K562 (cell line): ENCODE data around the gene PKIB. TPM values are rescaled to one million over a fixed set of nuclear protein-coding genes. Genes with fewer than 3 reads are reported as not detected.

Source experiments
- ATAC-seq: fragments of 200-7000 bp; cut with Tn5 transposase; 3 replicates; pipeline ENCODE4 v1.9.1; 2020; ENCODE audit warnings: moderate library complexity
- BruUV-seq: library from RNA; stranded (reverse); fragments of 400-500 nt; replicated peaks from 2 replicates; lab custom pipeline; 2021; lab: Mats Ljungman, UMichigan
- CTCF ChIA-PET: fragments of 300-600 bp; formaldehyde crosslinking; extraction: SDS; loops from one replicate; lab custom pipeline; 2021; ENCODE audit warnings: low intra/inter-chr PET ratio; lab: Yijun Ruan, JAX
- POLR2A ChIA-PET: fragments of 300-600, 350-650 bp; sonication (Branson Sonifier 250); formaldehyde crosslinking; extraction: SDS; loops from one replicate; lab custom pipeline; 2021; ENCODE audit warnings: antibody characterized with exemption, inconsistent platforms; lab: Yijun Ruan, JAX
- DNase-seq, 4 experiments: peaks; one replicate each; pipeline versions ENCODE4 v3.0.0 to v3.0.0-alpha.2; 2011 to 2018; ENCODE audit warnings: low spot score in 3 of 4, mixed read lengths in 3 of 4; ENCODE audit errors: extremely low read depth in 1 of 4
- FAIRE-seq: peaks from 2 replicates; lab custom pipeline; 2011; peaks lifted over from hg19 to GRCh38; lab: Jason Lieb, UNC
- H2AFZ ChIP-seq: 2 replicates; pipeline ENCODE4 v1.6.0; 2011; ENCODE audit warnings: low read depth, low read length, control low read depth, inconsistent platforms
- H3K27ac ChIP-seq: fragments of 200-600 bp; 3 replicates; pipeline ENCODE4 v1.8.0; 2011; ENCODE audit warnings: low read depth, mild to moderate bottlenecking, control low read depth, inconsistent platforms, low read length, moderate library complexity, mixed read lengths; ENCODE audit errors: extremely low read depth
- H3K27me3 ChIP-seq, 2 experiments: fragments of 300-600 bp in 1 of 2; 2 replicates in 1 of 2; 3 replicates in 1 of 2; pipeline versions ENCODE4 v1.6.0 to v1.8.0; 2011; ENCODE audit warnings: inconsistent platforms in 2 of 2, low read length in 2 of 2, mild to moderate bottlenecking in 1 of 2, mixed read lengths in 1 of 2, moderate library complexity in 1 of 2; ENCODE audit not compliant: control insufficient read depth in 2 of 2, insufficient read depth in 2 of 2
- H3K36me3 ChIP-seq: fragments of 300-600 bp; 3 replicates; pipeline ENCODE4 v1.8.0; 2011; ENCODE audit warnings: mild to moderate bottlenecking, low read length, inconsistent platforms; ENCODE audit not compliant: control insufficient read depth, insufficient read depth
- H3K4me1 ChIP-seq, 2 experiments: fragments of 200-600 bp in 1 of 2; replicated peaks in 1 of 2; 2 replicates in 1 of 2; 3 replicates in 1 of 2; pipeline versions ENCODE4 v1.5.1 to v1.8.0; 2011; ENCODE audit warnings: inconsistent platforms in 2 of 2, low read length in 2 of 2, mild to moderate bottlenecking in 1 of 2, mixed read lengths in 1 of 2, moderate library complexity in 1 of 2; ENCODE audit not compliant: control insufficient read depth in 2 of 2, insufficient read depth in 2 of 2
- H3K4me2 ChIP-seq: 2 replicates; pipeline ENCODE4 v1.6.1; 2011; ENCODE audit warnings: low read length, control low read depth, inconsistent platforms, mixed read lengths; ENCODE audit not compliant: insufficient read depth
- H3K4me3 ChIP-seq: fragments of 200-600 bp; sonication (generic), shearing (Covaris generic); 2 replicates; pipeline ENCODE4 v1.5.1; 2016; ENCODE audit warnings: control low read depth, inconsistent platforms
- H3K79me2 ChIP-seq: fragments of 200-600 bp; 3 replicates; pipeline ENCODE4 v1.8.0; 2011; ENCODE audit warnings: low read length, inconsistent platforms; ENCODE audit not compliant: control insufficient read depth, insufficient read depth
- H3K9ac ChIP-seq, 2 experiments: 2 replicates each; pipeline versions ENCODE4 v1.6.0 to v1.6.1; 2011; ENCODE audit warnings: low read depth in 2 of 2, low read length in 2 of 2, control low read depth in 1 of 2, inconsistent platforms in 1 of 2, mild to moderate bottlenecking in 1 of 2, mixed read lengths in 1 of 2; ENCODE audit not compliant: insufficient read depth in 1 of 2
- H3K9me1 ChIP-seq: one replicate; pipeline ENCODE4 v1.6.0; 2011; ENCODE audit warnings: inconsistent platforms, mild to moderate bottlenecking, low read length, moderate library complexity; ENCODE audit not compliant: control insufficient read depth, insufficient read depth
- H3K9me3 ChIP-seq: replicated peaks from 2 replicates; pipeline ENCODE4 v1.5.1; 2011; ENCODE audit warnings: low read depth, low read length, inconsistent platforms; ENCODE audit not compliant: control insufficient read depth, insufficient read depth
- H4K20me1 ChIP-seq: replicated peaks from 2 replicates; pipeline ENCODE4 v1.6.1; 2011; ENCODE audit warnings: low read length, inconsistent platforms, mixed read lengths; ENCODE audit not compliant: control insufficient read depth, insufficient read depth
- ARHGAP35 ChIP-seq: fragments of 450-650 bp; IDR thresholded peaks from 2 replicates; pipeline ENCODE4 v1.6.1; 2018; ENCODE audit not compliant: partially characterized antibody
- ARNT ChIP-seq, 2 experiments: fragments of 450-650 bp; IDR thresholded peaks; 2 replicates each; pipeline ENCODE4 v1.6.1; 2016; ENCODE audit warnings: mild to moderate bottlenecking in 1 of 2
- DNMT1 ChIP-seq: fragments of 450-650 bp; IDR thresholded peaks from 2 replicates; pipeline ENCODE4 v1.6.1; 2016; ENCODE audit warnings: antibody characterized with exemption, mild to moderate bottlenecking
- FOXK1 ChIP-seq: sonication (generic); formaldehyde crosslinking; IDR thresholded peaks from 2 replicates; pipeline ENCODE4 v1.8.0; 2022; ENCODE audit warnings: missing genetic modification reagents, mild to moderate bottlenecking, borderline replicate concordance
- GTF2A2 ChIP-seq: IDR thresholded peaks from 2 replicates; pipeline ENCODE4 v1.6.1; 2016; ENCODE audit warnings: mild to moderate bottlenecking, missing genetic modification characterization, missing compliant biosample characterization
- GTF3C2 ChIP-seq: IDR thresholded peaks from 3 replicates; pipeline ENCODE4 v1.6.1; 2011; ENCODE audit warnings: borderline replicate concordance, mild to moderate bottlenecking, moderate library complexity; ENCODE audit not compliant: insufficient read length; ENCODE audit errors: extremely low read depth
- HES1 ChIP-seq: fragments of 450-650 bp; IDR thresholded peaks from 2 replicates; pipeline ENCODE4 v1.6.1; 2016; ENCODE audit warnings: low read depth, mild to moderate bottlenecking, moderate library complexity
- MBD1 ChIP-seq: fragments of 250-450 bp; sonication (Bioruptor Pico); IDR thresholded peaks from 2 replicates; pipeline ENCODE4 v1.8.0; 2022; ENCODE audit warnings: inconsistent platforms
- NR2C1 ChIP-seq, 2 experiments: fragments of 450-650 bp; IDR thresholded peaks; 2 replicates each; pipeline ENCODE4 v1.6.1; 2017; ENCODE audit warnings: mild to moderate bottlenecking in 2 of 2, antibody characterized with exemption in 1 of 2, inconsistent platforms in 1 of 2, missing compliant biosample characterization in 1 of 2, missing genetic modification characterization in 1 of 2
- PHTF2 ChIP-seq: fragments of 250-450 bp; sonication (Bioruptor Pico); IDR thresholded peaks from 2 replicates; pipeline ENCODE4 v1.5.0; 2021; ENCODE audit warnings: mild to moderate bottlenecking
- RB1 ChIP-seq: fragments of 450-650 bp; IDR thresholded peaks from 2 replicates; pipeline ENCODE4 v1.6.1; 2017; ENCODE audit warnings: low read depth, mild to moderate bottlenecking
- SMAD2 ChIP-seq: fragments of 150-350 bp; IDR thresholded peaks from 2 replicates; pipeline ENCODE4 v1.6.1; 2014; ENCODE audit warnings: low read depth, mild to moderate bottlenecking, low read length
- STAT5B ChIP-seq: fragments of 250-450 bp; sonication (Bioruptor Pico); IDR thresholded peaks from 2 replicates; pipeline ENCODE4 v1.8.0; 2021; ENCODE audit warnings: mild to moderate bottlenecking, inconsistent platforms
- XRCC4 ChIP-seq: IDR thresholded peaks from one replicate; pipeline ENCODE4 v1.6.1; 2011; ENCODE audit not compliant: insufficient read depth, insufficient read length; ENCODE audit errors: extremely low read depth
- ZBTB5 ChIP-seq: fragments of 450-650 bp; IDR thresholded peaks from 2 replicates; pipeline ENCODE4 v1.6.1; 2017; ENCODE audit warnings: antibody characterized with exemption
- in situ Hi-C: fragments of 300-500 bp; cut with MboI; formaldehyde crosslinking; loops from 4 replicates; pipeline ENCODE4 v1.15.0; 2018; ENCODE audit warnings: inconsistent platforms, mixed read lengths
- intact Hi-C: fragments of 100-400 bp; cut with micrococcal nuclease; formaldehyde crosslinking; loops from 2 replicates; pipeline ENCODE4 v1.14.2; 2022
- polyA plus RNA-seq, 8 experiments: library from polyadenylated mRNA; depleted of rRNA in 4 of 8; stranded (reverse) in 5 of 8; unstranded in 3 of 8; fragments of >200 nt; fragmentation: Nextera tagmentation in 2 of 8; fragmentation: Illumina TruSeq in 1 of 8; extraction: Ambion mirVana in 2 of 8; extraction: Trizol in 1 of 8; gene quantifications; 2 replicates each; pipeline versions ENCODE4 v1.2.1 to v1.2.3, GENCODE V29; 2011 to 2014; ENCODE audit warnings: inconsistent platforms in 1 of 8, missing spikeins in 1 of 8
- total RNA-seq, 7 experiments: library from RNA; depleted of rRNA in 6 of 7; stranded (reverse); fragments of >200 nt in 6 of 7; fragmentation: Illumina TruSeq in 2 of 7; extraction: Trizol in 2 of 7; gene quantifications; 2 replicates each; pipeline versions ENCODE4 v1.2.1 to v1.2.3, GENCODE V29; 2011 to 2021; ENCODE audit warnings: low replicate concordance in 1 of 7

PKIB gene
- total and polyA plus RNA-seq, 9 of the 15 experiments (the other 6 are each of a cell fraction or from before 2014, with no cell fraction given) = 14.8 to 37.5 (median 27.4) TPM

- Histone ChIP-seq H3K27me3 (no peaks in the 10 kb centered on the region; a peak in 1 of 5 replicates), H3K27ac (no peak overlapping the region), H2AFZ (no peak overlapping the region), H3K9me3 (no peaks in the 10 kb centered on the region), H3K79me2 (no peaks in the 10 kb centered on the region), H4K20me1 (no peaks in the 10 kb centered on the region), H3K4me3 (no peak overlapping the region), H3K9ac (no peak overlapping the region), H3K36me3 (no peaks in the 10 kb centered on the region), H3K4me1 (no peaks in the 10 kb centered on the region), H3K4me2 (no peak overlapping the region), H3K9me1 (no peaks in the 10 kb centered on the region)
- CTCF ChIA-PET = no interaction called here
- no peak for ATAC-seq
- in situ Hi-C loops = no loop called here
- no peak for TF ChIP-seq PHTF2 (CRISPR knock-in tag)
- TF ChIP-seq XRCC4 = no peak
- TF ChIP-seq MBD1 (CRISPR knock-in tag) = no peak
- no peak for TF ChIP-seq STAT5B
- no peak for TF ChIP-seq DNMT1
- no peak for TF ChIP-seq ZBTB5
- no peak for TF ChIP-seq SMAD2
- no peak for TF ChIP-seq ARNT (IDR thresholded peaks at IDR 0.05)
- no peak for TF ChIP-seq ARHGAP35
- no peak for TF ChIP-seq GTF2A2 (tag)
- no peak for TF ChIP-seq NR2C1 (IDR thresholded peaks at IDR 0.05)
- no peak for TF ChIP-seq NR2C1 (tag; IDR thresholded peaks at IDR 0.05)
- TF ChIP-seq GTF3C2 = no peak
- no peak for TF ChIP-seq FOXK1 (CRISPR knock-in tag)
- TF ChIP-seq HES1 = no peak
- TF ChIP-seq RB1 = no peak
- no peak for FAIRE-seq
- BruUV-seq = no TSS peak
- POLR2A ChIA-PET = no interaction called here
- intact Hi-C loops = no loop called here
- no peak for DNase-seq
These were observed 86.6 kb downstream of the PKIB start for GRCh38 chr6:122696853-122697252.
